ENCODE measurements around the gene BSN. TPM values are rescaled to one million over a fixed set of nuclear protein-coding genes. Genes with fewer than 3 reads are reported as not detected.

BSN gene
- total RNA-seq, 2 donors from 2014 or later = 0.39 to 0.59 TPM

- Mint-ChIP-seq H3K9me3 (no peaks in the 10 kb centered on the region), H3K4me1 (ENCODE audit: low read depth in 2 of 2) (peaks cover 26 to 35% of the 10 kb centered on the region in 2 donors), H3K27me3 (no peaks in the 10 kb centered on the region), H3K27ac (no peak overlapping the region), H3K36me3 (no peaks in the 10 kb centered on the region), H3K4me3 (no peak overlapping the region)
- DNase-seq (ENCODE audit: low spot score) (peak; percentile 34), ATAC-seq (no peak)
Observed at GRCh38 chr3:49716691-49717210, 162.5 kb downstream of the BSN start.

- no peaks in the 10 kb centered on the region for H3K27me3 Mint-ChIP-seq
- H3K4me3 Mint-ChIP-seq = no peak overlapping the region
Observed at GRCh38 chr3:49717211-49717958, 163.1 kb downstream of the BSN start.

GRCh38 chr3:49717959-49718857 is 163.9 kb downstream of the BSN start:
- peak overlapping the region; percentile 66 to 82 for H3K27ac Mint-ChIP-seq
- H3K27me3 Mint-ChIP-seq = no peaks in the 10 kb centered on the region
- peaks cover 24 to 40% of the 10 kb centered on the region in 2 donors for H3K4me1 Mint-ChIP-seq (ENCODE audit: low read depth in 2 of 2)

More at GRCh38 chr3:49717211-49717958, 163.1 kb downstream of the BSN start:
- H3K27ac Mint-ChIP-seq = no peak overlapping the region
- H3K36me3 Mint-ChIP-seq = no peaks in the 10 kb centered on the region
- peak; percentile 34 for DNase-seq (ENCODE audit: low spot score)
- ATAC-seq = no peak
- peaks cover 20 to 35% of the 10 kb centered on the region in 2 donors for H3K4me1 Mint-ChIP-seq (ENCODE audit: low read depth in 2 of 2)
- H3K9me3 Mint-ChIP-seq = no peaks in the 10 kb centered on the region

GRCh38 chr3:49718858-49719213 is 164.6 kb downstream of the BSN start:
- H3K27me3 Mint-ChIP-seq = no peaks in the 10 kb centered on the region
- H3K27ac Mint-ChIP-seq = peak overlapping the region; percentile 66 to 82

More at GRCh38 chr3:49717959-49718857, 163.9 kb downstream of the BSN start:
- Mint-ChIP-seq H3K9me3 (no peaks in the 10 kb centered on the region), H3K4me3 (peak overlapping the region; percentile 84), H3K36me3 (no peaks in the 10 kb centered on the region)
- DNase-seq (ENCODE audit: low spot score) (no peak), ATAC-seq (no peak)

GRCh38 chr3:49719214-49719884 is 165.1 kb downstream of the BSN start, which contains the start of gene AMIGO3:
Gene AMIGO3 (minus strand): TSS chr3:49719684. CDS start chr3:49719465, 219 bp downstream.
- Mint-ChIP-seq H3K4me3 (peak within 1 kb of the TSS; percentile 84), H3K4me1 (ENCODE audit: low read depth in 2 of 2) (peaks cover 28 to 41% of the 10 kb centered on the region in 2 donors), H3K9me3 (no peaks in the 10 kb centered on the region), H3K27ac (peak within 1 kb of the TSS; percentile 66 to 82), H3K36me3 (no peaks in the 10 kb centered on the region), H3K27me3 (no peaks in the 10 kb centered on the region)
- ATAC-seq (peak; percentile 74 to 79), DNase-seq (ENCODE audit: low spot score) (peak; percentile 94)

More at GRCh38 chr3:49718858-49719213, 164.6 kb downstream of the BSN start:
- ATAC-seq (no peak), DNase-seq (ENCODE audit: low spot score) (no peak)
- Mint-ChIP-seq H3K4me1 (ENCODE audit: low read depth in 2 of 2) (peaks cover 24 to 40% of the 10 kb centered on the region in 2 donors), H3K9me3 (no peaks in the 10 kb centered on the region), H3K36me3 (no peaks in the 10 kb centered on the region), H3K4me3 (peak overlapping the region; percentile 84)

Other genes with a start within 250 kb of the BSN start
- 100 to 1,000 TPM in 1 of 2 donors, 10 to 100 TPM in 1; 90.9 to 105 TPM for gene USP4, start 214.4 kb upstream of the BSN start, total RNA-seq
- 100 to 1,000 TPM in 1 of 2 donors, 10 to 100 TPM in 1; 95.4 to 107 TPM for gene GPX1, start 196.1 kb upstream of the BSN start, total RNA-seq
- 100 to 1,000 TPM; 436 to 448 TPM for gene RHOA, start 142.5 kb upstream of the BSN start, total RNA-seq
- gene TCTA, start 142.1 kb upstream of the BSN start, total RNA-seq = 10 to 100 TPM; 20.5 to 21.1 TPM
- 1 to 10 TPM; 4.4 to 6.0 TPM for gene AMT, start 132.0 kb upstream of the BSN start, total RNA-seq
- 10 to 100 TPM; 10.6 to 14.9 TPM for gene NICN1, start 125.2 kb upstream of the BSN start, total RNA-seq
- 10 to 100 TPM; 22.0 to 27.8 TPM for gene DAG1, start 84.2 kb upstream of the BSN start, total RNA-seq
- gene APEH, start 119.9 kb downstream of the BSN start, total RNA-seq = 100 to 1,000 TPM; 134 to 235 TPM
- 1 to 10 TPM; 4.2 to 6.8 TPM for gene MST1, start 135.0 kb downstream of the BSN start, total RNA-seq
- 10 to 100 TPM; 45.6 to 67.9 TPM for gene RNF123, start 135.1 kb downstream of the BSN start, total RNA-seq
- gene AMIGO3, start 165.2 kb downstream of the BSN start, total RNA-seq = 1 to 10 TPM; 1.0 to 2.0 TPM
- 100 to 1,000 TPM in 1 of 2 donors, 10 to 100 TPM in 1; 83.5 to 110 TPM for gene GMPPB, start 169.5 kb downstream of the BSN start, total RNA-seq
- 10 to 100 TPM; 53.4 to 56.7 TPM for gene IP6K1, start 232.1 kb downstream of the BSN start, total RNA-seq
- not detected for gene CDHR4, start 245.4 kb downstream of the BSN start, total RNA-seq
- gene INKA1, start 248.8 kb downstream of the BSN start, total RNA-seq = under 1 TPM in 1 of 2 donors, not detected in 1; 0.64 TPM